Measurements from ENCODE around the gene ZFYVE26. TPM values are rescaled to one million over a fixed set of nuclear protein-coding genes. Genes with fewer than 3 reads are reported as not detected.
A peak's percentile ranks its signal among the peaks of the same experiment; 100 is the strongest.

The ZFYVE26 gene
- polyA plus RNA-seq, 6 donors from 2014 or later, result 0.09 to 6.2 (median 2.7) TPM

DNA sequence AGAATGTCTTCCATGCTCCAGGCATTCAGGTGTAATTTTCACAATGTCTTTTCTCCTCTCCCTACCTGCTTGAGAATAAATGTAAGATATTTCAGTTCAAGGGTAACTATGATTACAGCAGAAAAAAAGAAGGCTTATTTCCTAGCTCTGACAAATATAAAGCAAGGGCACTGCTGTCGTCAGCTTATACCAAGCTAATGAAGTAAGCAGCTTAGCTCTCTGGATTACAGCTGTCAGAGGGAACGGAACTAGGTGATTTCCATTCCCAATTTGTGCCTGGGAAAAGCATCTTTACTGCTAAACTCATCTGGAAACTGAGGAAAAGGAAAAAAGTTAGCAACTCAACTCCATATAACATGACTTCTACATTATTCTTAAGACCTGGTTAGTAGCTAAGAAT is 56.5 kb downstream of the ZFYVE26 start:
- ATAC-seq (ENCODE audit: low read depth in 2 of 2), result no peak
- Mint-ChIP-seq H3K27me3 (no peaks in the 10 kb centered on the region), H3K4me1 (peaks cover 0 to 6% (median 0%) of the 10 kb centered on the region in 3 donors)

DNA sequence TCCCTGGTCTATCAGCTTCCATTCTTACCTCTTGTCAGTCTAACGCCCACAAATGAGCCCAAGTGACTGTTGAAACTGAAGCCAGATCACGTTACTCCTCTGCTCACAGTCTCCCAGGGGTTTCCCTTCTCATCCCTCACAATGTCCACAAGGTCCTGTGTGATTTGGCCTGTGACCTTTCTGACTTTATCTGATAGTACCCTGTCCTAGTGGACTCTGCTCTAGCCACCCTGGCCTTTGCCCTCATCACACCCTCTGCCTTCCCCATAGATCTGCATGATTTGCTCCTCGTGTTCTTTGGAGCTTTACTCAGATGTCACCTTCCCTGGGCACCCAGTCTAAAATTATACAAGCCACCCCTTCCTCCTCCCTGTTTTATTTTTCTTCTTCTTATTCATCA is 59.2 kb downstream of the ZFYVE26 start:
- H3K9me3 Mint-ChIP-seq, result no peaks in the 10 kb centered on the region
- peaks cover 42 to 45% of the 10 kb centered on the region in 2 donors for H3K36me3 Mint-ChIP-seq
- ATAC-seq (ENCODE audit: low read depth in 2 of 2) (no peak), DNase-seq (no peak)
- H3K27me3 Mint-ChIP-seq, result no peaks in the 10 kb centered on the region
- H3K4me3 Mint-ChIP-seq, result no peak overlapping the region
- peak overlapping the region in 3 of 6 donors; percentile 11 to 59 (median 52) for H3K27ac Mint-ChIP-seq
- H3K4me1 Mint-ChIP-seq, result peaks cover 0 to 6% (median 0%) of the 10 kb centered on the region in 3 donors

More for the DNA sequence above, 56.5 kb downstream of the ZFYVE26 start:
- no peak for DNase-seq
- Mint-ChIP-seq H3K4me3 (no peak overlapping the region), H3K36me3 (peaks cover 20 to 25% of the 10 kb centered on the region in 2 donors), H3K9me3 (no peaks in the 10 kb centered on the region), H3K27ac (peak overlapping the region in 1 of 6 donors; percentile 56)

DNA sequence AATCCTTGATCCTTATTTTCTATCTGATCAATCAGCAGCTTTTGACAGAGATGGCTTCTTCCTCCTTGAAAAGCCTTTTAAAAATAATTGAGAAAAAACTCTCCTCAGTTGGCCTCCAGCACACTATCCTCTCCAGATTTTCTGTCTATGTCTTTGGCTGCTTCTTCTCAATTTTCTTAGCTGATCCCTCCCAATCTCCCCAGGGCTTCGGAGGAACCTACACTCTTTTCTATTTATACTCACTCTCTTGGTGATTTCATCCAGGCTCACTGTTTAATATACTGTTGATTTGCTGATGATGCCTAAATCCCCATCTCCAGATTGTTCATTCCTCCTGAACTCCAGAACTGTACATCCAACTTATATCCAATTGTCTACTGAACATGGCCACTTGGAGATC is 59.9 kb downstream of the ZFYVE26 start:
- H3K27ac Mint-ChIP-seq, result peak overlapping the region in 1 of 6 donors; percentile 37
- ATAC-seq (ENCODE audit: low read depth in 2 of 2), result no peak
- no peak for DNase-seq
- no peaks in the 10 kb centered on the region for H3K9me3 Mint-ChIP-seq
- H3K4me3 Mint-ChIP-seq, result no peak overlapping the region
- no peaks in the 10 kb centered on the region for H3K27me3 Mint-ChIP-seq
- H3K36me3 Mint-ChIP-seq, result peaks cover 45 to 50% of the 10 kb centered on the region in 2 donors
- H3K4me1 Mint-ChIP-seq, result peaks cover 0 to 6% (median 0%) of the 10 kb centered on the region in 3 donors

DNA sequence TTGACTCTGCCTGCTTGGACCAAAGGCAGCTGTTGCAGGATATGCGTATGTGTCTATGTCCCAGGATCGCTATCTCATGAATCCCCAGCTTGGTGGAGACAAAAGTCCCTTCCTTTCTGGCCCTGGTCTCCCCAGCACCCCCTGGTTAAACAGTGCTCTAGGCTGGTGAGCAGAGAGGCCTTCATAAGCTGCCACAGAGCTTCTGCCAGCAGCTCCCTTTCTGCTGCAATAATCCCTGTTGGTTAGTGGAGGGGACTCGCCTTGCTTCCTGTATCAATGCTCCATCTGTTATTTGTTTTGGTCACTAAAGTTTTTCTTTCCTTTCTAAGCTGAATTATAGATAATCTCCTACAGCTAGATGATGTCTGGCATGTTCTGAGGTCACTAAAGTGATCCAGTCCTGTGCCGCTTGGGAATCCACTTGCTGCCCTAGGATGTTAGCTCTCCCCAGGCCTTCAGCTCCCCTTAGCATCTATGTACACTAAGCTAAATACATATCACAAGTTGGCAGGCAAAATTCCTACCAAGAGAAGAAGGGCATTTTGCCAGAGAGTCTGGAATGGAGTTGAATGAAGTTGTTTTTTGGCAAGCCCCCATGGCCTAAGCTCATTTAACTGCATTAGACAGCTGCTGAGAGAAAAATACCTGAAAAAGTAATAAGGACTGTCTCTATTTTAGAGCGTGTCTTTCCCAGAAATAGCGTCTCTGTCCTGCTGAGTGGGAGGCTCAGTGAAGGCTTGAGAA is 66.9 kb downstream of the ZFYVE26 start:
- ATAC-seq (ENCODE audit: low read depth in 2 of 2) (no peak), DNase-seq (no peak)
- no peaks in the 10 kb centered on the region for H3K27me3 Mint-ChIP-seq
- peaks cover 0 to 3% (median 0%) of the 10 kb centered on the region in 7 donors for H3K9me3 Mint-ChIP-seq
- H3K4me1 Mint-ChIP-seq, result no peaks in the 10 kb centered on the region
- H3K36me3 Mint-ChIP-seq, result peaks cover 50 to 60% of the 10 kb centered on the region in 2 donors
- no peak overlapping the region for H3K4me3 Mint-ChIP-seq
- no peak overlapping the region for H3K27ac Mint-ChIP-seq

DNA sequence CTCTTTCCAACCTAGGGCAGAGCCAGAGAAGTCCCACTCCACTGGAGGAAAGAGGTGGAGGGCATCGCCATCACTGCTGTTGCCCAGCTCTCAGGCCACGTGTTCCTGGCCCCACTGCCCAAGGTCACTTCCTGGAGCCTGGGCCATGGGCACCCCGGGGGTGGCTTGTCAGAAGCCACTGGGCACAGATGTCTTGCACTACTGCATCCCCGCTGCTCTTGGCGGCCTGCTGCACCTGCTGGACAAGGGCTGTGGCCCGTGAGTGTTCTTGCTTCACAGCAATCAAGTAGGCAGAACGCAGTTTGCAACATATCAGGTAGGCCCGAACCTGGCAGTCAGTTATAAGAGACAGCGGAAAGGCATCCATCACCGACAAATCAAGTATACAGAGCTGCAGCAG is 68.1 kb downstream of the ZFYVE26 start:
- Mint-ChIP-seq H3K36me3 (peaks cover 39 to 49% of the 10 kb centered on the region in 2 donors), H3K4me1 (no peaks in the 10 kb centered on the region), H3K9me3 (peaks cover 0 to 10% (median 3%) of the 10 kb centered on the region in 7 donors), H3K27ac (peak overlapping the region in 2 of 6 donors; percentile 29 to 70), H3K27me3 (no peaks in the 10 kb centered on the region), H3K4me3 (no peak overlapping the region)
- DNase-seq, result no peak
- no peak for ATAC-seq (ENCODE audit: low read depth in 2 of 2)

DNA sequence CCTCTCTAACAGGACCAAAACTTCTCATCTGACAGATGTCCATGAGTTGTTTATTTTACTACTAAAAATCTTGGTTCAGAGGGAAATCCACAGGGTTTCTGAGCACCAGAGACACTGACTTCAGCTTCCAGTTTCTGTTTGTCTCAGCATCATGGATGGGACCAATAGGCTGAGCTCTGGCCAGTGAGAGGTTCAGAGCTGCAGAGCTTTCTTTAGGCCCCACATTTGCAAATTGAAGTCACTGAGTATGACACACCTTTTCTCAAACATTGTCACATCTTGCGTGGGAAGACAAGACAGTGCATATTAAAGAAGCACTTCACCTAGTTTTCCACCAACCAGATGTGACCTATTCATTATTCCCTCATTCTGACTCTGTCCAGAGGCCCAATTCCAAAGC is 69.5 kb downstream of the ZFYVE26 start:
- no peak for DNase-seq
- no peak for ATAC-seq (ENCODE audit: low read depth in 2 of 2)
- Mint-ChIP-seq H3K4me1 (no peaks in the 10 kb centered on the region), H3K27me3 (no peaks in the 10 kb centered on the region), H3K4me3 (no peak overlapping the region), H3K27ac (peak overlapping the region in 1 of 6 donors; percentile 56), H3K9me3 (peaks cover 0 to 10% (median 3%) of the 10 kb centered on the region in 7 donors), H3K36me3 (peaks cover 31 to 38% of the 10 kb centered on the region in 2 donors)

DNA sequence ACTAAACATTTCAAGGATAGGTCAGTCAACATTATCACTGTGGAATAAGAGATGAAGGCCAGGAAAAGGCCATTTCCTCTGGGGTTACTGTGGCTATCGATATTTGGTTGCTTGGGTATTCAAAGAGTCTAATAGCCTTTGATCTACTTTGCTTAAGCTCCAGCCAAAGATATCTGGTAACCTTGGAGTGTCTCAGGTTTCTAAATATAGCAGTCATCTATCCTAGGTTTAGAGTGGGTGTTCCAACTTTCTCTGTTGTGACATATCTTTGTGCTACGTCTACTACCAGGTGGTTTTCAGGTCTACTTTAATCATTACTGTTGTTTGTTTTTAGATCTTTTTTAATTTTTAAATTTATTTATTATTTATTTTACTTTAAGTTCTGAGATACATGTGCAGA is 72.3 kb downstream of the ZFYVE26 start:
- Mint-ChIP-seq H3K27ac (no peak overlapping the region), H3K9me3 (peaks cover 0 to 10% (median 3%) of the 10 kb centered on the region in 7 donors), H3K36me3 (peaks cover 20% of the 10 kb centered on the region in 2 donors), H3K27me3 (no peaks in the 10 kb centered on the region), H3K4me1 (no peaks in the 10 kb centered on the region), H3K4me3 (no peak overlapping the region)
- DNase-seq (no peak), ATAC-seq (ENCODE audit: low read depth in 2 of 2) (no peak)

DNA sequence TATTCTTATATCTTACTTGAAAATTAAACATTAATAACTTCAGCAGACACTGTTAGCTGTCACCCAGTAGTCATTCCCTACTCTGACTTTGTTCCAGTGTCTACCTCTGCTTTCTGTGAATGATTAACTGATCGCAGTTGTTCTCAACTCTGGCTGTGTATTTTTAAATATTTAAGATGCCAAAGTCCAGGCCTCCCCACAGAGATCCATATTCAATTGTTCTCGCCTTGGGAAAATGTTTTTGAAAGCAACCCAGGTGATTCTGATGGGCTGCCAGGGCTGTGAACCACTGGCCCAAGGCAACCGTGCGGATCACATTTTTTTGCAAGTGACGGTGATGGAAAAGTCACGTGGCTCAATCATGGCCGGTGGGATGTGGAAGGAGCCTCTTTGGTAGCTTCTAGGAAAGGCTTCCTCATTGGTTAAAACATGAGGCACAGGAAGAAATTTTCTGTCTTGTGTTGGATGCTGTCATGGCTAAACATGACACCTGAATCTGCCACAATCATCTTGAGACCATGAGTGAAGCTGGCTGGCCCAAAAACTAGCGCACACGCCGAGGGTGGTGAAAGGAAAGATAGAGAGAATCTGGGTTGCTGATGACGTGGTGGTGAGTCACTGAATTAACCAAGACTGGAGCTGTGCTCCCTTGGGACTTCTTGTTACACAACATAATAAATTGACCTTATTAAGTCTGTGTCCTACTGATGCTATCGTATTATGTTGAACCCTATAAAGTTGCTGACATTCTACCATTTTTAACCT is 77.5 kb downstream of the ZFYVE26 start:
- ATAC-seq (ENCODE audit: low read depth in 2 of 2), result no peak
- no peaks in the 10 kb centered on the region for H3K36me3 Mint-ChIP-seq
- no peaks in the 10 kb centered on the region for H3K27me3 Mint-ChIP-seq
- no peaks in the 10 kb centered on the region for H3K4me1 Mint-ChIP-seq
- H3K9me3 Mint-ChIP-seq, result peaks cover 0 to 5% (median 3%) of the 10 kb centered on the region in 7 donors
- no peak overlapping the region for H3K4me3 Mint-ChIP-seq
- no peak for DNase-seq
- H3K27ac Mint-ChIP-seq, result peak overlapping the region in 1 of 6 donors; percentile 33

DNA sequence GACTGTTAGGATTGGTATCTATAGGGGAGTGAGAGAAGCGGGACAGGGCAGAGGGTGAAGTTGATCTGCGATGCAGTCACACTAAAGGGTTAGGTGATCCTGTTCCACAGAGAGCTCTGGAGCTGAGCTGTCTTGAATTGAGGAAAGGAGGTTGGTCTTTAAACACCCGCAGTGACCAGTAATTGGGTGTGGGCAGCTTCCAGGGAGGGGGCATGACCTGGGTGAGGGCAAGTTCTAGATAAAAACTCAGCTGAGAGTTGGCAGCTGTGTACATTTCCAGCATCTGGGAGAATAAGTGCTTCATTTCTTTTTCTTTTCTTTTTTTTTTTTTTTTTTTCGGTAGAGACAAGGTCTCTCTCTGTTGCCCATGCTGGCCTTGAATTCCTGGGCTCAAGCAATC is 79.6 kb downstream of the ZFYVE26 start:
- ATAC-seq (ENCODE audit: low read depth in 2 of 2) (no peak), DNase-seq (no peak)
- H3K36me3 Mint-ChIP-seq, result no peaks in the 10 kb centered on the region
- no peaks in the 10 kb centered on the region for H3K27me3 Mint-ChIP-seq
- no peak overlapping the region for H3K27ac Mint-ChIP-seq
- no peak overlapping the region for H3K4me3 Mint-ChIP-seq
- no peaks in the 10 kb centered on the region for H3K4me1 Mint-ChIP-seq
- H3K9me3 Mint-ChIP-seq, result no peaks in the 10 kb centered on the region

DNA sequence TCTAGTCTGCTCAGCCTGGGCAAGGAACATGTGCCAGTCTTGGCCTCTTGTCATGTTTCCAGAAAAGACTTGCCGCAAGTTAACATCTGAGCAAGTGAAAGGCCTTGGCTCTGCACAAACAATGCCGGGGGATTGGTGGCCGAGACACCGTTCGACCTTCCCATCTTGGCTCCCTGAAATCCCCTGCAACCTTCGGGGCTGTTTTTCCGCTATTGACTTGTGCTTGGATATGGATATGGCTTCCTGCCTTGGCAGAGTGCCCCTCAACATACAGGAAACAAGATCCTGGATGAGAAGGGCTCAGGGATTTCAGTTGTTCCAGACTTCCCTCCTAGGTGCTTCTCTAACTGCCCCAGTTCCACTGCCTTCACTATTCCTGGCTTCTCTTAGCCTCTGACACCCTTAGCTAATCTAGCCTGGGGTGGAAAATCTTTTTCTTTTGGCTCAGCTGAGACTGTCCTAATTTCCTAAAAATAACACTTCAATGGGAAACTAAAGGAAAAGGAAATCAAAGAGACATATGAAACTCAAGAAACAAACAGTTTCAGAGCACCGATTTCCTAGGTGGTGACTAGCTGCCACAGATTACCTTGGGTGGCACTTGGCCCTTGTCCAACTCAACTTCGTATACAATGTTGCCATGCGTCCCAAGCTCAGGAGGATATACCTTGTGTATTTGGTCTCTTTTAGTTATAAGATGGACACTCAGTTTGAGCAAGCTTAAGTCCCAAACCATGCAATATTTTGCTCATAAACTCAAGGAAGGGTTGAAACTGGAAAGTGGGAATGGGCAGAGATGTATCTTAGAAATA is 80.8 kb downstream of the ZFYVE26 start:
- no peaks in the 10 kb centered on the region for H3K4me1 Mint-ChIP-seq
- DNase-seq (no peak), ATAC-seq (ENCODE audit: low read depth in 2 of 2) (no peak)
- peak overlapping the region in 1 of 8 donors; percentile 15 for H3K4me3 Mint-ChIP-seq
- no peaks in the 10 kb centered on the region for H3K36me3 Mint-ChIP-seq
- H3K27me3 Mint-ChIP-seq, result no peaks in the 10 kb centered on the region
- peak overlapping the region in 2 of 6 donors; percentile 15 to 74 for H3K27ac Mint-ChIP-seq
- H3K9me3 Mint-ChIP-seq, result no peaks in the 10 kb centered on the region

DNA sequence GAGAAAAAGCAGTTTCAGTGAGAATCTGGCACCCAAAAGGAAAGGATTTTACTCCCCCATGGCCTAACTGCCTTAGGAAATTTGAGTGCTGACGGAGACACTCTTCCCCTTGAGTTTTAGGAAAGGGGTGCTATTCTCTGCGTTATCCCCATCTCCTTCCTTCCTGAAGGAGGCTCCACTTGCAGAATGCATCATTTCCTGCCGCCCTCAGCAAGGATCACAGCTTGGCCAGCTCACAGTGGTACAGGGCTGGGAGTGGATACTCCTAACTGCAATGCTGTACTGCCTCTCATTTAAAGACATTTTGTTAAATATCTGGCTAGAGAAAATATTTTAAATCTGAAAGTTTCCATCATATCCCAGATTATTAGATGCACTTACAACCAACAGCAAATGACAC is 81.7 kb downstream of the ZFYVE26 start:
- ATAC-seq (ENCODE audit: low read depth in 2 of 2), result no peak
- no peak overlapping the region for H3K4me3 Mint-ChIP-seq

DNA sequence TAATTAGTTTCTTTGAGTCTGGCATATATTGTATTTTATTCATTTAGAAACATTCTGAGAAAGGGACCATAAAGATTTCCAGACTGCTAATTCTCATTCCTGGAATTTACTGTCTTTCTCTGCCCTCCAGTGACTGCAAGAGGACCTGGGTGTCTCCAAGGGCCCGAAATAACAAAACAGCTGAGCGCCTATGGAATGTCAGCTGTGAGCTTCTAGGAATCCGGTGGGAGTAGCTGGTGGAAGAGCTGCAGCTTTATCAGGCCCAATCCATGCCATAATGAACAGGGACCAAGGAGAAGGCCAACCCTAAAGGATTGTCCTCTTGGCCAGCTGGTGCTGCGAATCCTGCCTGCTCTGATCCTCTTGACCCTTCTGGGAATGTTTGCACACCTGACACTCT is 82.8 kb downstream of the ZFYVE26 start:
- Mint-ChIP-seq H3K4me1 (no peaks in the 10 kb centered on the region), H3K27ac (no peak overlapping the region), H3K4me3 (no peak overlapping the region), H3K36me3 (no peaks in the 10 kb centered on the region), H3K27me3 (no peaks in the 10 kb centered on the region), H3K9me3 (no peaks in the 10 kb centered on the region)
- ATAC-seq (ENCODE audit: low read depth in 2 of 2), result no peak
- DNase-seq, result no peak

More for the DNA sequence above, 81.7 kb downstream of the ZFYVE26 start:
- DNase-seq, result no peak
- no peaks in the 10 kb centered on the region for H3K9me3 Mint-ChIP-seq
- no peaks in the 10 kb centered on the region for H3K27me3 Mint-ChIP-seq
- H3K27ac Mint-ChIP-seq, result no peak overlapping the region
- no peaks in the 10 kb centered on the region for H3K4me1 Mint-ChIP-seq
- H3K36me3 Mint-ChIP-seq, result no peaks in the 10 kb centered on the region

Data from naive B cell (primary cell).